Renal cortical epithelial cell (primary cell): ENCODE measurements around the gene RFNG. TPM values are rescaled to one million over a fixed set of nuclear protein-coding genes. Genes with fewer than 3 reads are reported as not detected.
"Not testable (repeated sequence)": the region's sequence is repeated elsewhere in the genome, so short reads cannot be mapped to it uniquely, and the experiment has no call there.

Experiments
- DNase-seq: peaks from one replicate; pipeline ENCODE4 v3.0.0-alpha.2; 2011; ENCODE audit warnings: low read depth
- total RNA-seq: library from RNA; depleted of rRNA; stranded (reverse); fragments of >200 nt; gene quantifications from 2 replicates; pipeline ENCODE4 v1.2.3, GENCODE V29; 2014

Gene RFNG
- total RNA-seq, 1 donor from 2014 or later, result 31.0 TPM

- no peak for DNase-seq
Measured at GRCh38 chr17:82043507-82043906, 8.1 kb downstream of the RFNG start.

- DNase-seq, result no peak
Measured at GRCh38 chr17:82042649-82043048, 9.0 kb downstream of the RFNG start.

DNA sequence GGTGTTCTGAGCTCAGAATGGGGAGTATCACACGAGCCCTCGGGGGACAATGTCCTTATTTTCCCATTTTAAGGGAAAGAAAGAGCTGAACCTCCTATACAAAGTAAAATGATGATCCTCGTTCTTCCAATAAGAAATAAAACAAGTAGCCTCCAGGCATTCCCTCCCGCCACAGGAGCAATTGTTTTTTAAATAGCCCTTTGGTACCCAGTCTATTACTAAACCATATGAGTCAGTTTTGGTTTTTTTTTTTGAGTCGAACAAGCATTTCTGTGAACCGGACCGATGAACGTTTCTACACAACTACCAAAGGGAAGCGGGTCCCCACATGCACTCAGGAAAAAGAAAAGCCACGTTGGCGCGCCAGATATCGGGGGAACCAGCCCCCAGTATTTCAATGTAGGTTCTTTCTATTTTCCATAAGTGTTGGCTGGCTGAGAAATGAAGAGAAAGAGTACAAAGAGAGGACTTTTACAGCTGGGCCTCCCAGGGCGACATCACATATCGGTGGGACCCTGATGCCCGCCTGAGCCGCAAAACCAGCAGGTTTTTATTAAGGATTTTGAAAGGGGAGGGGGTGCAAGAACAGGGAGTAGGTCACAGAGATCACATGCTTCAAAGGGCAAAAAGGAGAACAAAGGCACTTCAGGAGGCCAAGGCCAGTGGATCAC, 10.3 kb downstream of the RFNG start:
- peak; percentile 37 for DNase-seq

- DNase-seq, result no peak
Measured at GRCh38 chr17:82039695-82040299, 11.8 kb downstream of the RFNG start.

DNA sequence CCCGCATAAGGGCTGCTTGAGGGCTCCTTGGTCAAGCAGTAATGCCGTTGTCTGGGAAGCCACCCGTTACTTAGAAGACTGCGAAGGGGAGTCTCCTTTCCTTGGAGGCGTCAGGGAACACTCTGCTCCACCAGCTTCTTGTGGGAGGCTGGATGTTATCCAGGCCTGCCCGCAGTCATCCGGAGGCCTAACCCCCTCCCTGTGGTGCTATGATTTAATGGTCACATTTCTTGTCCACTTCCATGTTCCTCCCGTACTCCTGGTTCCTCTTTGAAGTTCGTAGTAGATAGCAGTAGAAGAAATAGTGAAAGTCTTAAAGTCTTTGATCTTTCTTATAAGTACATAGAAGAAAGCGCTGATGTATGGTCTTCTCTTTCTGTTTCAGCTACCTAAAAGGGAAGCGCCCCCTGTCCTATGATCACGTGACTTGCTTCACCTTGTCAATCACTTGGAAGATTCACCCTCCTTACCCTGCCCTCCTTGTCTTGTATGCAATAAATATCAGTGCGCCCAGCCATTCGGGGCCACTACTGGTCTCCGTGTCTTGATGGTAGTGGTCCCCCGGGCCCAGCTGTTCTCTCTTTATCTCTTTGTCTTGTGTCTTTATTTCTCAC, 12.7 kb downstream of the RFNG start:
- not testable (repeated sequence) for DNase-seq

DNA sequence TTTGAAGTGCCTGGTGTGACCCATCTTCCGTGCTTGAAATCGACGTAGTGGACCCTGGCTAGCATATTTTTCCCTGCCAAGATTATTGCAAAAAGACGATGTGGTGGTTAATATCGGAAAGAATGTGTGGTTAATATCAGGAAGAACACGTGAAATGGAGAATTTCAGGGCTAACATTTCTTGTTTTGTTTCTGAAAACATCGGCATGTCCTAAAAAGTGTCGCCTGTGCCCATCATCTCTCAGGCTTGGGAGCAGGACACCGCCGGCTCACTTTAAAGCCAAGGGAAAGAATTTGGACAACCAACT, 13.8 kb downstream of the RFNG start:
- DNase-seq, result no peak

- peak; percentile 83 for DNase-seq
Measured at GRCh38 chr17:82037092-82037888, 14.3 kb downstream of the RFNG start, which contains the start of gene DCXR. DCXR (minus strand) TSS chr17:82037697; CDS start chr17:82037682, 15 bp downstream.

DNA sequence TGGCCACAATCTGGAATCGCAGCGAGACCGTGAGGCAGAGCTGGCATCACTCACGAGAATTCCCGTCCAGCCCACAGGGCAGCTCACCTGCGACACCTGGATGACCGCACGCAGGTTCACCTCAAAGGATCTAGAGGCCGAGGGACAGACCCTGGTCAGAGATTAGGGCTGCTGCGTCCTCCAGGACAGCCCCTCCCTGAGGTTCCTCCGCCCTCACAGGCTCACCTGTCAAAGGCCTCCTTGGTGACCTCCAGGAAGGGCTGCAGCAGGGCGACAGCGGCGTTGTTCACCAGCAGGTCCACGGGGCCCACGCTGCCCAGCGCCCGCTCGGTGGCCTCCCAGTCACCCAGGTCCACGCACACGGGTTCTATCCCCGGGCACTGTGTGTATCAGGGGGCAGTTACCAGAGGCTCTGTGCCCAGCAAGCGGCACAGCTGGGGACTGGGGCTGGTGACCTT, 14.9 kb downstream of the RFNG start:
- no peak for DNase-seq

DNA sequence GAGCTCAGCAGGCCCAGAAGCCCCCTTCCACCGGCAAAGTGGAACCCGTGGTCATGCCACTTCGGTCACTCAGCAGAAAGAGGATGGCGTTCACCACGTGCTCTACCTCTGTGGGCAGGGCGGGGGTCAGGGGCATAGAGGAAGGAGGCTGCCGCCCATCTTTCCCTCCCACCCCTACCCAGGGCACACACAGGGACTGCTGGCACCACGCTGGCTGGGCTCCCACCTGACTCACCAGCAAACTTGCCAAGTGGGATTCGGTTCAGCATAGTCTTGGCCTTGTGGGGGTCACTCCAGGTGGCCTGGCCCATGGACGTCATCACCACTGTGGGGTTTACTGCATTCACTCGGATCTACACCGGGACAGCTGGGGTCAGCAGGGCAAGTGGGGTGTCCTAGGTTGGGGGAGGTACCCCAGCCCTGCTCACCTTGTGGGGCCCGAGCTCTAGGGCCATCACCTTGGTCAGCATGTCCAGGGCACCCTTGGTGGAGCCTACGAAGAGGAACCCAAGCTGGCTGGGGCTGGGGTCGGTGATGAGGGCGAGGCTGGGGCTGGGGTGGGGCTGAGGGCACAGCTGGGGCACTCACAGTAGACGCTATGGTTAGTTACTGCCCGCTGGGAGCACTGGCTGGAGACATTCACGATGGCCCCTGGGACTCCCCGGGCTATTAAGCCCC, 15.5 kb downstream of the RFNG start:
- DNase-seq, result no peak

GRCh38 chr17:82035488-82035887, 16.1 kb downstream of the RFNG start:
- no peak for DNase-seq

- no peak for DNase-seq
Measured at GRCh38 chr17:82034371-82035011, 17.1 kb downstream of the RFNG start.

DNA sequence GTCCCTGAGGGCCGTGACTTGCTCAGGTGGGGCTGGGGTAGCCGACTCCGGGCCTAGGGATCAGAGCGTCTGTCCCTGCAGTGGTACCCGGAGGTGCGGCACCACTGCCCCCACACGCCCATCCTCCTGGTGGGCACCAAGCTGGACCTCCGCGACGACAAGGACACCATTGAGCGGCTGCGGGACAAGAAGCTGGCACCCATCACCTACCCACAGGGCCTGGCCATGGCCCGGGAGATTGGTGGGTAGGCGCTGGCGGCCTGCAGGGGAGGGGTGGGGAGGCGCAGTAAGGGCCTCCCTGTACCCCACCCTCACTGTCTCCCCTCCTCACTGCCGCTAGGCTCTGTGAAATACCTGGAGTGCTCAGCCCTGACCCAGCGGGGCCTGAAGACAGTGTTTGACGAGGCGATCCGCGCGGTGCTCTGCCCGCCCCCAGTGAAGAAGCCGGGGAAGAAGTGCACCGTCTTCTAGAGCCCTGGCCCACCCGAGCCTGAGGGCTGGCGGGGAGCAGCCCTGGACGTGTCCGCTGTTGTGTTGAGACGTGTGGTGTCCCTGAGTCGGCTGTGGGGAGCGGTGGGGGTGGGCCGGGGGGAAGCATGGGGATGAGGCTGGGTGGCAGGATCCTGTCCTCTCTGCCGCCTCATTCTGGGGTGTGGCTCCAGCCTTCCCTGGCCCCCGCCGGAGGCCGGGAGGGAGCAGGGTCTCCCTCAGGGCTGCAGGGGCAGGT, 18.1 kb downstream of the RFNG start:
- DNase-seq, result no peak

- no peak for DNase-seq
Measured at GRCh38 chr17:82031885-82032627, 19.6 kb downstream of the RFNG start.

DNA sequence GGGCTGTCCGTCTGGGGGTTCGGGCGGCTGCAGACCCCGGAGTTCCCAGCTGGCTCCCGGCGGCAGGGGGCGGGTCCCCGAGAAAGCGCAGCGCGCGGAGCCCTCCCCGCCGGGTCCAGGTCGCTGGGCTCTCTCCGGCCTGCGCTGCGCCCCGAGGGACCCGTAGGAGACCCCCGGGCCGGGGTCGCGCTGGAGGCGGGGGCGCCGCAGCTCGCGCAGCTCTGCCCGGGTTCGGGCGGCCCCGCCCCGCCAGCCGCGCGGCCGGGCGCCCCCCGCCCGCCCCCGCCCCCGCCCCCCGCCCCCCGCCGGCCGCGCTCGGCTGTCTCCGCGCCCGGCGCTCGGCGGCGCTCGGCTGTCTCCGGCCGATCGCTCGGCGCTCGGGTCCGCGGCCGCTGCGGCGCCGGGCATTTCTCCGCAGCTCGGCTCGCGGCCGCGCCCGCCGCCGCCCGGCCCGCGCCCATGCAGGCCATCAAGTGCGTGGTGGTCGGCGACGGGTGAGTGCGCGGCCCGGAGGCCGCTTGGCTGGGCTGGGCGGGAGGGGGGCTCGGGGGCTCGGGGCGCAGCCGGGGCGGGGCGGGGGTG, 20.2 kb downstream of the RFNG start, which contains the start of gene RAC3:
Gene RAC3 (plus strand): TSS at position 376 of the 582 bp plus-strand sequence. CDS start 84 bp downstream, at position 460.
- DNase-seq, result no peak

GRCh38 chr17:82030470-82031302, 20.9 kb downstream of the RFNG start:
- DNase-seq, result peak; percentile 57

- DNase-seq, result no peak
Measured at GRCh38 chr17:82029990-82030469, 21.6 kb downstream of the RFNG start.

DNA sequence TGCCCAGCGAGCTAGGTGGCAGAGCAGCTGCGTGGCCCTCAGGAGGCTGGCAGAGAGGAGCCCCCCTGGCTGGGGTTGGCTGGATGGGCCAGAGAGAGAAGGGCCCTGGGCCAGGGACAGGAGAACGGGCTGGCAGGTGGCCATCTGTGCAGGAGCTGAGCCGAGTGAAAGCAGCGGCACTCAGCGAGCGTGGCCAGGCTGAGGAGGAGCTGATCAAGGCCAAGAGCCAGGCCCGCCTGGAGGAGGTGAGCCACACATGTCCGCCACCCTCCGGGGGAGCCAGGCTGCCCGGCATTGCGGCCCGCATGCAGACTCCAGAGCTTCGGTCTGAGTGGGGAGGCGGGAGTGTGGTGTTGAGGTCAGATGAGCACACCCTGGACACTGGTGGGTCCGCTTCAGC, 22.2 kb downstream of the RFNG start:
- no peak for DNase-seq

GRCh38 chr17:82028966-82029365, 22.6 kb downstream of the RFNG start:
- no peak for DNase-seq
